HG03175 (cell line): Measurements from ENCODE around the gene CYP2C19.
"Not testable (repeated sequence)": the region's sequence is repeated elsewhere in the genome, so short reads cannot be mapped to it uniquely, and the experiment has no call there.

ENCODE experiments used
- ATAC-seq: cut with Tn5 transposase; IDR thresholded peaks from one replicate; pipeline ENCODE4 v1.9.1; 2021; ENCODE audit warnings: mild to moderate bottlenecking, moderate library complexity; ENCODE audit not compliant: unreplicated experiment

The CYP2C19 gene

DNA sequence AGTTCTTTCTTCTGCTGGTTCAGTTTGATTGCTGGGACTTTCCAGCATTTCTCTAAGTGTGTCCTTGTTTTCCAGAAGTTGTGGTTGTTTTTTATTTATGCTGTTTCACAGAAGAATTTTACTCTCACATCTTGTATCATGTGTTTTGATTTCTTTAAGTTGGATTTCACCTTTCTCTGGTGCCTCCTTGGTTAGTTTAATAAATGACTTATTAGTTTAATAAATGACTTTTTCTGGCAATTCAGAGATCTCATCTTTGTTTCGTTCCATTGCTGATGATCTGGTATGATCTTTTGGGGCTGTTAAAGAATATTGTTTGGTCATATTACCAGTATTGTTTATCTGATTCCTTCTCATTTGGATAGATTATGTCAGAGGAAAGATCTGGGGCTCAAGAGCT, 116.2 kb downstream of the CYP2C19 start:
- no peak for ATAC-seq

DNA sequence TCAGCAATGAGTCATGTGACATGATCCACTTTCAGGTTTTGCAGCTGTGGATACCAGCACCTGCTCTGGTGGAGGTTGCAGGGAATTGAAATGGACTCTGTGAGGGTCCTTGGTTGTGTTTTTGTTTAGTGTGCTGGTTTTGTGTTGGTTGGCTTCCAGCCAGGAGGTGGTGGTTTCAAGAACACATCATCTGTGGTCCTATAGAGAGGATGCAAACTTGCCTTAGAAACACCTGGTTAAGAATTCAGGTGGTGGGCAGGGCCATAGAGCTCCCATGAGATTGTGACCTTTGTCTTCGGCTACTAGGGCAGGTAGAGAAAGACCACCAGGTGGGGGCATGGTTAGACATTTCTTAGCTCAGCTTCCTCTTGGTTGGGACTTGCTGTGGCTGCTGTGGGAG, 116.7 kb downstream of the CYP2C19 start:
- ATAC-seq, result no peak

DNA sequence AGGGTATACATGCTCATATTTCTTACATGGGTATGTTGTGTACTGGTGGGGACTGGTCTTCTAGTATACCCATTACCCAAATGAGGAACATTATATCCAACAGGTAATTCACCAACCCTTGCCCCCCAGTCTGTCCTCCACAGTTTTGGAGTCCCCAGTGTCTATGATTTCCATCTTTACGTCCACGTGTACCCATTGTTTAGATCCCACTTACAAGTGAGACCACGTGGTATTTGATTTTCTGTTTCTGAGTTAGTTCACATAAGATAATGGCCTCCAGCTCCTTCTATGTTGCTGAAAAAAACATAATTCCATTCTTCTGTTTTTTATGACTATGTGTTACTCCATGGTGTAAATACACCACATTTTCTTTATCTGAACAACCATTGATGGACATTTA, 126.6 kb downstream of the CYP2C19 start:
- no peak for ATAC-seq

DNA sequence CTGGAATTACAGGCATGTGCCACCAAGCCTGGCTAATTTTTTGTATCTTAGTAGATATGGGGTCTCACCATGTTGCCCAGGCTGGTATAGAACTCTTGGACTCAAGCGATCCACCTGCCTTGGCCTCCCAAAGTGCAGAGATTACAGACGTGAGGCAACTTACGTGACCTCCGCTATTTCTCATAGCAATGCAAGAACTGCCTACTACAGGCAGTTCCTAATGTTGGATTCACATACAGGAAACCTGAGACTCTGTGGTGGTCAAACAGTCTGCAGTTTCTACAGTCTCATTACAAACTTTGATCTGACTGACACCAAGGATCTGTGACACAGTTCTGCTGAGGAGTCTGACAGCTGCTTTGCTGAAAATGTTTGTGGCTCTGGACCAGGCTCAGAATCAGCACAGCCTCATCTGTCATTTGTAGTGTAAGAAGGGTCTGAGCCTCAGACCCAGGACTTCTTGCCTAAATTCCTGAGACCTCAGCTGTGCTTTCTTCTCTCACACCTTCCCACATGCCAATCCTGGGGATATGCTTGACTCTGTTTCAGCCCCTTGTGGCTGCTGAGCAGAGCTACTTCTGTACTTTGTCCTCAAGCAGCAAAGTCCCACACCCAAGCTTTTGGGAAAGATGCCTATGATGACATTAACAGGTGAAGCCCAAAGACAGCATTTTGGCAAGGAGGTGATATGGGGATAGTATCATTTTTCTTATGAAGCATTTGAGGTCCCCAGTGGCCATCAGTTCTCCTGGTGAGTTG, 128.0 kb downstream of the CYP2C19 start:
- ATAC-seq, result no peak

DNA sequence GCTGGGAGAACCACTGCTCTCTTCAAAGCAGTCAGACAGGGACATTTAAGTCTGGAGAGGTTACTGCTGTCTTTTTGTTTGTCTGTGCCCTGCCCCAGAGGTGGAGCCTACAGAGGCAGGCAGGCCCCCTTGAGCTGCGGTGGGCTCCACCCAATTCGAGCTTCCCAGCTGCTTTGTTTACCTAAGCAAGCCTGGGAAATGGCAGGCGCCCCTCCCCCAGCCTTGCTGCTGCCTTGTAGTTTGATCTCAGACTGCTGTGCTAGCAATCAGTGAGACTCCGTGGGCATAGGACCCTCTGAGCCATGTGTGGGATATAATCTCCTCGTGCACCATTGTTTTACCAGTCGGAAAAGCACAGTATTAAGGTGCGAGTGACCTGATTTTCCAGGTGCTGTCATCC, 135.9 kb downstream of the CYP2C19 start:
- ATAC-seq, result not testable (repeated sequence)

DNA sequence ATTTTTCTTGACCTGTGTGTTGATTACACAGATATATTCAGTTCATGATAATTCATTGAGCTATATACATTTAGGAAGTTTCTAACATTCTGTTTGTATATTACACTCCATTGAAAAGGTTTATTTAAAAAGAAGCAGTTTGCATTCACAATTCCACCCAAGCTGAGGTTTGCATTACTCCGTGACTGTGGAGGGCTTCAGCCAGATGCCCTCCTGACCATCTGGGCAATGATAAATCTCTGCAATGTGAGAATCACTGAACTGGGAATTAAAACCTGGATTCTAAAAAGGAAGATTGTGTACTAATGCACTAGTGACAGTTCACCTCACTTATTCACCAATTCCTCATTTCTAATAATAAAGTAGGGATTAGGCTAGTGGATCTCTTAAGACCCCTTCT, 139.6 kb downstream of the CYP2C19 start:
- no peak for ATAC-seq

DNA sequence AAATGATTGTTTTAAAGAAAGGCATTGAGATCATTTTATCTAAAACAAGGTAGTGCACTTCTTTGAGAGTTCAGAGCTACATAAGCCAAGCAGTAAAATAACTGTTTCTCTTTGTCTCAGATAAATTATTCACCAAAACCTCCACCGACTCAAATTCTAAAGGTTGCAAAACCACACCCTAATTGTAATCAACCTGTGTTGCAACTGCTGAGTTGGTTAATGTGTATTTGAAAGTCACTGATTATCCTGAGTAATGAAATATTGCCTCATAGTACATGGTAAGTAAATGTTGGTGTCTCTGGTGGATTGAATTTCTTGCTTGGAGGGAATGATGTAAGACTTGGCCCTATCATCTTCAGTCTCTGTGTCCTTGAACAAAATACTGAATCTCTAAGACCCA, 140.1 kb downstream of the CYP2C19 start:
- peak; percentile 52 for ATAC-seq
